ENCODE measurements around the gene NEK7.

Gene NEK7

GRCh38 chr1:198255784-198256183 is 99.0 kb downstream of the NEK7 start:
- DNase-seq (ENCODE audit: low spot score): no peak

DNA sequence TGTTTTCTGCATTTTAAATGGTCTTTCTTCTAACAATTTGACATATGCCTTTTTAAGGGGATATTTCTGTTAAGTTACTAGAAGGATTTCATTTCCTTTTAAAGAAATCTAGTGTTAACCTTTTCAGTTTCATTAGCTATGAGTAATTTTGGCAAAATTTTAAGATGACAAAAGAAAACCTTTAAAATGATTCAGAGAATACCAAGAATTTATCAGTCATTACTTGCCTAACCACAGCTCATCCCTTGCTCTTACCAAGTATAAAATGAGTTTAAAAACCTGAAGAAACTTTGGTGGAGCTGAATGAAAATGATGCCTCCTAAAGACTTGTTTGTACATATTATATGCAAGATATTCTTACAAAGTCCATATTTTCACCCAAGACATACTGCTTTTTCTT is 101.7 kb downstream of the NEK7 start:
- DNase-seq (ENCODE audit: low spot score): no peak

DNA sequence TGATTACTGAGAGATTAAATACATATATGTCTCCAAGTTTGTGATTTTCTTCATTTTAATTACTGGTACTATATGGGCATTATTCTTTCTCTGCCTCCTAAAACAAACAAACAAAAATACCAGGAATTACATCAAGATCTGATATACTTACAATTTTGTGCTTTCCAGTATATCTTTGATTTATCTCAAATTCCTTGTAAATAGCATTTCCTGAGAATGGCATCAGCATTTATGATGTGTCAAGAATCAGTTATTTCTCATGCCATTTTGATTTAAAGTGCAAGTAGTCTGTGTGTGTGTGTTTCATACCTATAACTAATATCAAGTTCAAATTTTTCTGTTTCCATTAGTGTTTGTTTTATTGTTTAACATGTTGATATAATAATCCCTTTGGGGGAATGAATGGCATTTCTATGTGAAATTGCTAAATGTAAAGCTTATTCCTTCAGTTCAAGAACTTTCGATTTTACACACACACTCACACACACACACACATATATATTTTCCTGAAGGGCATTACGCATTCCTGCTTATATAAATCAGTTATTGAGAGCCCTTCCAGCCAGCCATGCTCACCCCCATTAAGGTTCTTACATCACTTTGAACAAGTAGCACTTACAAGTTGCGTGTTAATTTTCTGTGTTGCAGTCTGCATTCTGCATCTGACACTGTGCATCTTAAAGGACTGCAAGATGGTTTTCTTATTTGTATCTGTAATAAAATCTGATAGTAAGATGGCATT is 102.7 kb downstream of the NEK7 start:
- DNase-seq (ENCODE audit: low spot score): no peak

DNA sequence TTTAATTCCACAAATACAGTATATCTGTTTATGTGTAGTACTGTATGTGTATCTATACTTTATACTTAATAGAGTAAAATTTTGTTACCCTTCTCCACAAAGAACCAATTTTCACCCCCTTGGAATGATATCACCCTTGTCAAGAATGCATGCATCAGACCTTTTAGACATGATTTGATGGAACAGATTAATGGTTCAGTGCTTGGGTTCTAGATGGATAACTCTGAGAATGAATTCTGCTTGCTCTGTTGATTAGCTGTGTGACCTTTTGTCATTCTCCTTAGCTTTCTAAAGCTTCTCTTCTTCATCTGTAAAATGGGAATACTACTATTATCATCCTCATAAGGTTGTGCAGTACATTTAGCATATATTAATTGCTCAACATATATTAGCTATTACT is 105.1 kb downstream of the NEK7 start:
- DNase-seq (ENCODE audit: low spot score): no peak

GRCh38 chr1:198263186-198263585 is 106.4 kb downstream of the NEK7 start:
- DNase-seq (ENCODE audit: low spot score): no peak

DNA sequence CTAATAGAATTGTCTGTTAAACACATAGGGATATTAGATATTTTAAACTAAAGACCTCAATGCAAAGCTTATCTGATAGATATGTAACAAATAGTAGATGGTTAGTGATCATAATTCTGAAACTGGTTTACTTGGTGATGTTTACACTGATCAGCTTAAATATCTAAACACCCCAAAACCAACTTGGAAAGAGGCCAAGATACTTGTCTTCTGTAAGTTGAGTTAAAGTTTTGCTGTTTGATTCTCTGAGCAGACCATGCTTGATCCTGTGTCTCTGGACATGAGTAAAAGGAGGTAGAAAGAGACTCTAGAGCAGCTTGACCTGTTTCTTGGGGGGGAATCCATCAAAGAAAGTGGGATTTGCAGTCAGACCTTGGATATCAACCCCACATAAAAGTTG is 107.5 kb downstream of the NEK7 start:
- DNase-seq (ENCODE audit: low spot score): no peak

DNA sequence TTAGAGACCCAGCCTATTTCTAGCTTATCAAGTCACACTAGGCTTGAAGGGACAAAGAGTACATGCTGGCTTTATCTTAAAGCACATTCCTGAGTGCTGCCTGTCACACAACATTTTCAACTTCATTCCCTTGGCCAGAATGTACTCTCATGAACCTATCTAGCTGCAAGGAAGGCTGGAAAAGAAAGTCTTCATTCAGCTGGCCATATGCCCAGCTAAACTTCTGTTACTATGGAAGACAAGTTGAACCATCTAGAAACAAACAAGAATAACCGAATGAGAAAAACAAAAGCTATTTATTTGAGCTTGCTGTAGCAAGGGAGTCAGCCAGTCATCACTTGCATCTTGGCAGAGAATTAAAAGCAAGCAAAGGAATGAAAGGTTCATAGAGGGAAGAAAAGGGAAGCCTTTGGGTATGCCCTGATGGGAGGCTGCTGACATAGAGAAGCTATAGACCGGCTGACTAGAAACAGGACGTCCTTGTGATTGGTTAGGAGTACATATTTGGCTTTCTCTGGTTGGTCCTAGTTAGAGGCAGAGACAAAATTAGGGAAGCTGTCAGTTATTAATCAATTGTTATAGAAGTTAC is 108.4 kb downstream of the NEK7 start:
- DNase-seq (ENCODE audit: low spot score): no peak

DNA sequence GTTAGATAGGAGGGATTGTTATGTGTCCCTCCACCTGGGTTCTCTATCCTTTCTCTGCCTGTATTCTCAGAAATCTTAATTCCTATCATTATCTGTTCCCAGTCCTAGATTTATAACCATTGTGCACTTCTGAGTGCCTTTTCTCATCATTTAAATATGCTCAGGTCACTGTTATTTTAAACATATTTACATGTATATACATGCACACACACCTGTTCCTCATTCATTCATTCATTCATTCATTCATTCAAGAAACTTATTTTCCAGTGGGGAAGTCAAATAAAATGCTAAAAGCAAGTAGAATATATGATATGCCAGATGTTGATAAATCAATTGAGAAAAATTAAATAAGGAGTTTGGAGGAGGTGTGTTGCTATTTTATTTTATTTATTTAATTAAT is 110.3 kb downstream of the NEK7 start:
- DNase-seq (ENCODE audit: low spot score): no peak

DNA sequence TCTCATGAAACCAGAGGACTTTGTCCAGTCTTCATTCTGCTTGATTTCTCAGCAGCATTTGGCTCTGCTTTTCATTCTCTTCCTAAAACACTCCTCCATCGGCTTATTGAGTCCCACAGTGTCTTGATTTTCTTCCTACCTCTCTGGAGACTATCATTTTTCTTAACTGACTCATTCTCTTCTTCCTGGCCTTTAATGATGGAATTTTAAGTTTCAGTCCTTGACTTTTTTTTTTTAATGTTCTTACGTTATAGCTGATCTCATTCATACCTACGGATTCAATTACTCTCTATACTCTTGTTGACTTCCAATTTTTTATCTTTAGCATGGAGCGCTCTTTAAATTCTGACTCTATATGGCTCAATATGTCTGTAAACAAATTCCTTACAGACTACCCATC is 111.1 kb downstream of the NEK7 start:
- DNase-seq (ENCODE audit: low spot score): no peak

DNA sequence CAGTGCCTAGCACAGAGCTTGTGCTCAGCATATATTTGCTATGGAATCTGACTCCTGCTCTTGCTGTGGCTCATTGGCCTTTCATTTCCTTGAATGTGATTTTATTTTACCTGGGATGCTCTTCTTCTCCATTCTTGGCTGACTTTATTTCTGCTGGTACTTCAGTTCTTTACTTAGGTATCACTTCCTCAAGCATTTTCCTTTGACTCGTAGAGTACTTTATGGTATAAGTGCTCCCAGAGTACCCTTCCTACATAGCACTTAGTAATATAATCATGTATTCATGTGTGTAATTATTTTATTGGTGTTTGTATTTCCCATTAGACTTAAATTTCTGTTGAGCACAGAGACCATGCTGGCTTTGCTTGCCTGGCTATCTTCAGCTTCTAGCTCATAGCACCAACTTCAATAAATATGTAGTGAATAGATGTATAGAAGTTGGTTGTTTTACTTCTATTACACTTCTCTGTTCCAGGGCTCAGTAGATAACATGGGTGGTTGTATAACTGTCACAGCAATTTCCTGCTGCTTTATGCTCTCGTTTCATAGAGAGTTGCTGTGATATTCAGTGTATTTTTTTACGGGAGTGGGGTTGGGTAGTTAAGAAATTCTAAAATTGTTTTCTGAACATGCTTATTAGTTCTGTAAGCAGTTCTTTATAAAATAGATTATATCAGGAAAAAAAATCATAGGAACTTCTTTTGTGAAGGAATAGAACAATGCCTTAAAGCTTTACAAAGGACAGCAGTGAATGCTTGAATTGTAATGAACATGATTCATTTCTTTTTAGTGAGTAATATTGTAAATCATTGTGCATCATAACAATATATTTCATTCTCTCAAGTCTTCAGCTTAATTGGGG is 112.2 kb downstream of the NEK7 start:
- no peak for DNase-seq (ENCODE audit: low spot score)

- DNase-seq (ENCODE audit: low spot score): no peak
These were observed 112.8 kb downstream of the NEK7 start for GRCh38 chr1:198269646-198269940.

DNA sequence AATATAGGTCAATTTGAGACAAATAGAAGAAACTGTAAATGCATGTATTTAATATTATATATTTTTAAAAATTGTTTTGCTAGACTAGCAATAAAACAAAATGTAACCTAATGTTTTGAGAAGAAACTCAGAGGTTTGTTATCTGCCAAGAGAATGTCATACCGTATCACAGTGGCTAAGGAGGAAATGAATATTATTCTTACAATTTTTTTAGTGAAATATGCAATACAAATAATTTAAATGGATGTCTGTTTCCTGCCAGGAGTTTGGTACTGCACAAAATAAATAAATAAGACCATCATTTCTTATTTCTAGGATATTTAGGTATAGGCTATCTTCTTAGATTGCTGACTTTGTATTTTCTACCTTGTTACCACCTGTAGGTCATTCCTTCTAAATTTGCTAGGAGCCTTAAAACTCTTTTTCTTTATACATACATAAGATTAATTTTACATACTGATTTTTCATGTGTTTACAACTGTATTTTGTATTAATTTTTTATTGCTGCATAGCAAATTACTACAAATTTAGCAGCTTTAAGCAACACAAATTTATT is 113.6 kb downstream of the NEK7 start:
- no peak for DNase-seq (ENCODE audit: low spot score)

DNA sequence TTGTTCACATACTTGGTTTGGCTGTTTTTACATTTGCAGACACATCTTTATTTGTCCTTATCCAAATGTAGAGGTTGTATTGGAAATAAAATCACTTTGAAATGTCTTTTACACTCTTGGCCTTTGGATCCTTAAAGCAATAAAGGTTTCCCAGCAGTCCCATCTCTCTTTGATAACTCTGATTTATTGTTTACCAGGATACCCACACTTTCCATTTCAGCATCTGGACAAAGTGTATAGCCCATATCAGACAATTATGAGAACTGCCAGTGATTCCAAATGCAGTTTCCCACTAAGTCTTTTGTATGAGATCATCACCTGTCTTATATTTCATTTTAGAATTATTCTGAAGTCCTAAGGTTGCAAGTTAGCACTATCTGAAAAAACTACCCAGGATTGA is 114.7 kb downstream of the NEK7 start:
- no peak for DNase-seq (ENCODE audit: low spot score)

- DNase-seq (ENCODE audit: low spot score): no peak
These were observed 115.7 kb downstream of the NEK7 start for GRCh38 chr1:198272492-198272891.

- DNase-seq (ENCODE audit: low spot score): no peak
These were observed 117.0 kb downstream of the NEK7 start for GRCh38 chr1:198273748-198274295.

GRCh38 chr1:198275597-198275996 is 118.8 kb downstream of the NEK7 start:
- DNase-seq (ENCODE audit: low spot score): no peak

DNA sequence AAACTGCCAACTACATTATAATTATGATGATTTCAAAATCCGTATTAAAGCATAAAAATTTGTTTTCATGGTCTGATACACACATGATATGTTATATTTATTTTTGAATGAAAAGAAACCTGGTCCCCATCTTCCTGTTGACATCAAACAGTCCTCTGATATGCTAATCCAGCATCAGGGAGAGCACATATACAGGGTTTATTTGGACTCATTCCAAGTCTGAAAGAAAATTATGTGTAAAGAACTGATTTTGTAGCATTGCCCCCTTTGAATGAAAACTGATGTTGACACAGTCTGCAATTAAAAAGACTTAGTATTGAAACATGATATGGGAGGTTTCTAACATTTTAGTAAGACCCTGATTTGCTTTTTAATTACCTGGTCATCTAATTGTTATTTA is 119.4 kb downstream of the NEK7 start:
- no peak for DNase-seq (ENCODE audit: low spot score)

GRCh38 chr1:198278943-198279342 is 122.1 kb downstream of the NEK7 start:
- DNase-seq (ENCODE audit: low spot score): no peak

DNA sequence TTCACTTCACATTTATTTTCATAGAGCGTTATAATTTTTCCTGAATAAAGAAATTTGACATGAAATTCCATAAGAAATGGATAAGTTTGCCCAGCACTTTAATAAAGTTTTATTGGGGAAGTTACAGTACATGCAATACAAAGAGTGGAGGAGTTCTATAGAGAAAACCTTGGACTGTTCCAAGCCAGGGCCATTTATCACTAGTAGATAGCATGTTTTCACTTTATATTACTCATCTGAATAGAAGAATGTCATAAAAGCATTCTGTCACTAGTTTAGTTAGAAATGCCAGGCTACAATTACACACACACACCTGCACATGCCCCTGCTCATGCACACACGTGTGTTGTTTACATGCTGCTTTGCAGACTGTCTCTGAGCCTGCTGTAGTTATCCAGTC is 123.3 kb downstream of the NEK7 start:
- DNase-seq (ENCODE audit: low spot score): no peak

DNA sequence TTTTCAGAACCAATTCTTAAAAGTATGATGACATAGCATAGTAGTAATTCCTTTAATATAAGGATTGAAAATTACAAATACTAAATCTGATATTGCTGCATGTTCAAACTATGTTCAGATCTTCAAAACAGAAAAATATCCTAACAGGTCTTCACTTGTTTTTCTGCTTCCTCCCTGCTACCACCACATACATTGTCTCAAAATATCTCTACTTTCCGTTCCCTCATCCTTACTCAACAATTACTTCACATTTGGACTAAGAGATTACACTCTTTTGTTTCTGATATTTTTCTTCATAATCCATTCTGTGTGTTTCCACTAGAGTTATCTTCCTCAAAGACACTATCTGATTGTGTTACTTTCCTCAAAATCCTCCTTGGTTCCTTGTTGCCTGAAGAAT is 125.1 kb downstream of the NEK7 start:
- DNase-seq (ENCODE audit: low spot score): no peak

DNA sequence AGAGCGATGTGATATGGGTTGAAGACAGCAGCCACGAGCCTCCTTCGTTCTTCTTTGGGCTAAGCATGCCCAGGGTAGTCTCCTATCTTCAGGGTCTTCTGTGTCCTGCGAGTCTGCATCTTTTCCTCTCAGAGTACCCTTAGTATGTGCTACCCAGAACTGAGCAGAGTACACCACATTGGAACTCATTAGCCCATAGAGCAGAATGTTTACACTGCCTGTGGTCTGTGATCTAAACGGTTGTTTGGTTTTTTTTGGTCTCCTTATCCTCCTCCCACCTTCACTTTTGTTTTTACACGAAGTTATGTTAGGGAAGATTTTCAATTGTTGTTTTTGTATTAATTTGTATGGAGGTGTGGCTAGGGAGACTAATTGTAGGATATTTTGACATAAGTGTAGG is 126.4 kb downstream of the NEK7 start:
- no peak for DNase-seq (ENCODE audit: low spot score)

DNA sequence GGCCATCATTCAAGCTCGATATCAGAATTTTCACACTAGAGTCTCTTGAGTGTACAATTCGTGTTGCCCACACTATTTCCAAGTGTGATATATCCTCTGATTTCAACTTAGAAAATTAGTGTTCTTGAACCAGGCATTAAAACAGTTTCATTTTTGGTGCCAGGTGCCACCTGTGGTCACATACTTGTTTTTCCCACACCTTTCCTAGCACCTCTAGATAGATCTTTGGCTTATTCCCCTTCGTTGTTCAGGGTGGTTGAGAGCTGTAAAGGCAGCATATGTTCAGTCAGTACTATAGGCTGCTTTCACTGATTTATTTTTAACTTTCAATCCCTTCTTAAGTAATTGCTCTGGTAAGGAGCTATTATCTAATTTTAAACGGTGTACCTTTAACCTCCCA is 131.1 kb downstream of the NEK7 start:
- DNase-seq (ENCODE audit: low spot score): no peak
